HCT116 (cell line): ENCODE measurements around the gene PPHLN1.

ENCODE experiments used
- JUND ChIP-seq: IDR thresholded peaks from 2 replicates; pipeline ENCODE4 v1.6.1; 2012
- TF ChIP-seq, protein P1 (sequence below), 3 experiments: fragments of 200-600 bp in 1 of 3; sonication (generic) in 1 of 3; IDR thresholded peaks in 2 of 3; conservative IDR thresholded peaks in 1 of 3; 2 replicates each; pipeline ENCODE4 v1.5.1; 2012 to 2017; ENCODE audit warnings: low read depth in 2 of 3, low read length in 2 of 3, antibody characterized with exemption in 1 of 3, borderline replicate concordance in 1 of 3, control low read depth in 1 of 3, mild to moderate bottlenecking in 1 of 3, mixed read lengths in 1 of 3, mixed run types in 1 of 3, moderate library complexity in 1 of 3; ENCODE audit not compliant: insufficient read depth in 1 of 3

DNA sequence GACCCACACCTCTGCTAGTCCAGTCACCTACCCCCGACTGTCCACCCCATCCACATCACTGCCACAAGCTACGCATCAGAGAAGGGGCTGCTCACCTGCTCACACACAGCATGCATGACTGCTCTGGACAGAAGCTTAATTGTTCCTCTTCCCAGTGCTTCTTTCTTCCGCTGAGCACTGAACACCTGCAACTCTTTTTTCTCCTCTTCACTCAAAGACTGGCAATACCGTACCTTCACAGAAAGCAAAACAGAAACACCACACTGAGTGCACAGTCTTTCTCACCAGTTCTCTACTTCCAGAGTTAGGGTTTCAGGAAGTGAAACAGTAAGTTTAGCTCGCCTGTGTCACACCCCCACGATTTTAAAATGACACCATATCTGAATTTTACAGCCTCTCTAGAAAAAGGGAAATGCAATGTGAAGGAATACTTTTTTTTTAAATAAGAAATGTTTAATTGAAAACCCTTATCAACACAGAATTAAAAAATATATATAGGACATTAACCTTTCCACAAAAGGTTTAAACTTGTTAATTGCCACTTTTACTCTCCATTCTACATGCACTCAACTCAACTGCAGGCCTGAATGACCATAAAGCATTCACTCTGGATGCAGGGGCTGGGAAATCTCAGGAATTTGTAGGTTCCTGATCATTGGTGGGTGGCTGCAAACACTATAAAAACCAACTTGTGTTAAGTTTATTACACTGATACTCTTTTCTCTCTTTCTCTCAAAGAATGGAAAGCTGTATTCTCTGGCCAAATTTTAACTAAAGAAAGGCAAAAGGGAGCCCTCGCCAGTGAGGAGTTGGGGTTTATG is 143.6 kb downstream of the PPHLN1 start:
- TF ChIP-seq JUND, result no peak
- TF ChIP-seq, protein P1, sequence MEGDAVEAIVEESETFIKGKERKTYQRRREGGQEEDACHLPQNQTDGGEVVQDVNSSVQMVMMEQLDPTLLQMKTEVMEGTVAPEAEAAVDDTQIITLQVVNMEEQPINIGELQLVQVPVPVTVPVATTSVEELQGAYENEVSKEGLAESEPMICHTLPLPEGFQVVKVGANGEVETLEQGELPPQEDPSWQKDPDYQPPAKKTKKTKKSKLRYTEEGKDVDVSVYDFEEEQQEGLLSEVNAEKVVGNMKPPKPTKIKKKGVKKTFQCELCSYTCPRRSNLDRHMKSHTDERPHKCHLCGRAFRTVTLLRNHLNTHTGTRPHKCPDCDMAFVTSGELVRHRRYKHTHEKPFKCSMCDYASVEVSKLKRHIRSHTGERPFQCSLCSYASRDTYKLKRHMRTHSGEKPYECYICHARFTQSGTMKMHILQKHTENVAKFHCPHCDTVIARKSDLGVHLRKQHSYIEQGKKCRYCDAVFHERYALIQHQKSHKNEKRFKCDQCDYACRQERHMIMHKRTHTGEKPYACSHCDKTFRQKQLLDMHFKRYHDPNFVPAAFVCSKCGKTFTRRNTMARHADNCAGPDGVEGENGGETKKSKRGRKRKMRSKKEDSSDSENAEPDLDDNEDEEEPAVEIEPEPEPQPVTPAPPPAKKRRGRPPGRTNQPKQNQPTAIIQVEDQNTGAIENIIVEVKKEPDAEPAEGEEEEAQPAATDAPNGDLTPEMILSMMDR (IDR thresholded peaks at IDR 0.05 in 2 of 3, conservative IDR thresholded peaks at IDR 0.05 in 1 of 3; ENCODE audit: borderline replicate concordance in 1 of 3, insufficient read depth in 1 of 3, low read depth in 2 of 3, low read length in 2 of 3), result no peak
